ENCODE results near the gene C10orf71.

The C10orf71 gene

DNA sequence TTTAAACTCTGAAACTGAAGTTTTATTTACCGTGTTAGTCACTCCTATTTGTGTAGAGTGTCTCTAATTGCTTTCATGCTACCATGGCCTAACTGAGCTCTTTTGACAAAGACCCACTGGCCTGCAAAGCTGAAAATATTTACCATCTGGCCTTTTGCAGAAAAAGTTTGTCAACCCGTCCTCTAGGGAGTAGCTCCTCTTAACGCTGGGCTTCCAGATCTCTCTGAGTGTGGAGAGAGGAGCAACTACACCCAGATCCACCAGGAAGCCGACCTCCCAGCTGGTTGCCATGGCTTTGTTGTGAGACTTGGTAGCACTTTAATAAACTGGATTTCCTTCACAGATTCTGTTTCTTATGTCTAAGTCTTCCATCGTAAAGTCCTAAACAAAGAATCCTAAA is 4.2 kb upstream of the C10orf71 start:
- no peak for DNase-seq

DNA sequence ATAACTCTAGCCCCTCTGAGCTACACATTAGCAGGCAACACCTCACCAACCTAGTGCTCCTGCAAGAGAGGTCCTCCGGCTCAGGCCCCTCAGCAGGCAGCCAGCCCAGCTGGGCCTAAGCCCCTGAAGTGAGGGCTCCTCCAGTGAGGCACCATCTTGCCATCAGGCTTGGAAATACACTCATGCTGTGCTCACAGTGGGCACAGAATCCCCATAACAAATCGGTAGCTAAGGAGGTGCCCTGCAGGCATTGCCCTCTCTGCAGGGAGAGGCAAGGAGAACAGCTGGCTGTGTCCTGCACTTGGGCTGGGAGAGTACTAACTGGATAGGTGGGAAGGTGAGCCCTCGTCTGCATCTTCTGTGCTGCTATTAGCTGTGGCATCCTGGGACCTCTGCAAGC is 3.7 kb upstream of the C10orf71 start:
- DNase-seq, result no peak

DNA sequence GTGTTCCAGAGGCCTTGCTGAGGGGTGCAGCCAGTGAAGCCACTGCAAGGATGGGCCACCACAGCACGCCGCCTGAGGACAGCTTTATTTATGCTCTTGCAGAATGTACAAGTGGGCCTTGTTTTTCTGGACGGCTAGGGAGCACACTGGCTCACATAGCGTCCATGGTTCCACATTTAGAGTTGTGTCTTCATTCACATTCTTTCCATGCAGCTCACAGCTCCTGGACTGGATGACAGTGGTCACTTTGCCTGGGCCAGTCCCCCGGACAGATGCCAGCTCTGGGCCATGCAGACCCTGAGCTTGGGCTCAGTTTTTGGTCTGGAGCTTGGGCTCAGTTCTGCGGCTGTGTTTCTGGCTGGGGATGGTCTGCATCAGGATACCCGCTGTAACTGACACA is 2.6 kb upstream of the C10orf71 start:
- DNase-seq, result no peak

- no peak for DNase-seq
Measured at GRCh38 chr10:49296836-49297235, 2.1 kb upstream of the C10orf71 start.

- no peak for DNase-seq
Measured at GRCh38 chr10:49297818-49298670, 926 bp upstream of the C10orf71 start.

DNA sequence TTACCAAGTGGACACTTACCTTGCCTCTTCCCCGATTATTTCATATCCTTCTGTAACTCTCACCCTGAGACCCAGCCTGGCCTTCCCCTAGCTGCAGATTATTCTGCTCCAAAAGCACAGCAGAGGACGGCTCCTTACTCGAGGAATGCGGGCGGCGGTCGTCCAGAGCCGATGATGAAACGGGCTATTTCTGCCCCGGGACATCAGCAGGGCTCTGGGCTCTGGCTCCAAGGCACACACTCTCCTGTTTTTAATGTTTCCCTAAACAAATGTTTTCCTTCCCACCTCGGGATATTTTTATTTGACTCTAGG is 343 bp upstream of the C10orf71 start:
- no peak for DNase-seq

GRCh38 chr10:49299816-49300139 is 808 bp downstream of the C10orf71 start:
- no peak for DNase-seq

DNA sequence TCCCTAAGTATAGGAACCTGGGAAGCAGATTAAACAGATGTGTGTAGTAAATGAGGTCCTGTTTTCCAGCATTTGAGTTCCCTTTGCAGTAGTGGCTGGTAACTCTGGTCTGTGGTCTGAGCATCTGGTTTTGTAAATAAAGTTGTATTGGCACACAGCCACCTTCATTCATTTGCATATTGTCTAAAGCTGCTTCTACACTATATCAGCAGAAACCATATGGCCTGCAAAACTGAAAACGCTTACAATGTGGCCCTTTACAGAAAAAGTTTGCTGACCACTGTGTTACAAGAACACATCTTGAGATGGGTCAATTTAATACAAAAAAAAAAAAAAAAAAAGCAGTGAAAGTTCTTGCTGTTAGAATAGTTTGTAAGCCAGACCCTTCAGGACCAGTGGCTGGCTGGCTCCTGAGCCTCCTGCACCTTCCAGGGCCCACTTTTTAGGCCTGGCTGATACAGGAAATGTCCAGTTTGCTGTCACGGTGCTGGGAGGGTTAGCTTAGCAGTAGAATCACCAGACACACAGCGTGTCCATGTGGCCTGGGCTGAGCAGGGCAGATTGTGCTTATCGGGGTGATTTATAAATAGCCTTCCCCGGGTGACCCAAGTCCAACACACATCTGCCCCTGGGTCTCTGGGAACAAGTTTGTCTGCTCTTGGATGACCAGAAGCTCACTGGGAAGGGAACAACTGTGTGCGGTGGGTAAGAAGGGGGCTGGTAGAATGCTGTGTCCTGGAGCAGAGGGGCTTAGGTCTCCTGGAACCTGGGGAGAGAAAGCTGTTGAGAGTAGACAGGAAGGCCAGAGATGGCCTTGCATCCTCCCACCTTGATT is 1.4 kb downstream of the C10orf71 start:
- no peak for DNase-seq

GRCh38 chr10:49301302-49301701 is 2.3 kb downstream of the C10orf71 start:
- DNase-seq, result no peak

DNA sequence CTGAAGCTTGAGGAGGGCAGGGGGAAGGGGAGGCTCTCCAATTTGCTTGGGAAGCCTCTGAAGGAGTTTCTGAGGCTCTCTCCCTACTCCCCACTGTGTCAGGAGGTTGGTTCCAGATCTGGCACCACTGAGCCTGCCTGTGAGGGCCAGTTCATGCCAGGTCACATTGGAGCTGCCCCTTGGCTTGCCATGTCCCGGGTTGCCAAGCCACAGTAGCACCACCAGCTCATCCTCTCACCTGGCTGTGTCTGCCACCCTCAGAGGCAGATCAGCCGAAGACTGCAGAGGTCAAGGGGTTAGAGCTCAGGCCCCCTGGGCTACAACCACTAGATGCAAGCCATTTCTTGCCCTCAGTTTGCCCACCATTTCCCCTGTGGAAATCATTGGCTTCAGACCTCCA is 3.1 kb downstream of the C10orf71 start:
- DNase-seq, result no peak

- no peak for DNase-seq
Measured at GRCh38 chr10:49303711-49304110, 4.7 kb downstream of the C10orf71 start.

DNA sequence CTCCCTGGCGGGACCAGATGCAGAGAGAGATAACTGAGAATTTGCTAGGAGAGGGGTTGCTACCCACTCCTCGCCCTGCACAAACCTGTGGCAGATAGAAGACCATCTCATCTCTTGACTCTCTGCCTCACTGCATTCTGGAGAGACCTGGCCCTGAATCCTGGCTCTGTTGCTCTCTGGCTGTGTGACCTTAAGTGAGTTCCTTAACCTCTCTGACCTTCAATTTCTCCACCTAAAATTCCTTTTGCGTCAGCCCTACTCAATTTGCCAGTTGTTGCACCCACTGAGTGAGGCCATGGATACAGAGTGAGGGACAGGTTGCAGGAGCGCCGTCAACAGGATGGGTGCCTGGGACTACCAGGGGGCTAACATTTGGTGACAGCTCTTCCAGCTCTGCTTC is 5.2 kb downstream of the C10orf71 start:
- no peak for DNase-seq

DNA sequence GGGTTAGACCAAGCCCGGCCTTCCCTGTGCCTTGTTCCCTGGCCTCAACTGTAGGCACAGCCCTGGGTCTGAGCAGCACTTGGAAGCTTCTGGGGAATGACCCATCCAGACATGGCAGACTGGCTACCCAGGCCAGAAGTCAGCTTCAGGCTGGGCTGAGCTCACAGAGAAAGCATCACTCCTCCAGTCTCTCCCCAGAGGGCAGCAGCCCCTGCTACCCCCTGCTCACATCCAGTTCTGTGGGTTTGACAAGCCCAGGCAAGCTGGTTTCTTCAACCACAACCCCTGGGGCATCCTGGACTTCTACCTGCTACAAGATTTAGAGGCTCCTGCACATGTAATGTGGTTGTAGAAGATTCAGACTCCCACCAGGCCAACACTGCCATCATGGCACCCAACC is 9.0 kb downstream of the C10orf71 start:
- no peak for DNase-seq

- no peak for DNase-seq
Measured at GRCh38 chr10:49308881-49309280, 9.9 kb downstream of the C10orf71 start.

DNA sequence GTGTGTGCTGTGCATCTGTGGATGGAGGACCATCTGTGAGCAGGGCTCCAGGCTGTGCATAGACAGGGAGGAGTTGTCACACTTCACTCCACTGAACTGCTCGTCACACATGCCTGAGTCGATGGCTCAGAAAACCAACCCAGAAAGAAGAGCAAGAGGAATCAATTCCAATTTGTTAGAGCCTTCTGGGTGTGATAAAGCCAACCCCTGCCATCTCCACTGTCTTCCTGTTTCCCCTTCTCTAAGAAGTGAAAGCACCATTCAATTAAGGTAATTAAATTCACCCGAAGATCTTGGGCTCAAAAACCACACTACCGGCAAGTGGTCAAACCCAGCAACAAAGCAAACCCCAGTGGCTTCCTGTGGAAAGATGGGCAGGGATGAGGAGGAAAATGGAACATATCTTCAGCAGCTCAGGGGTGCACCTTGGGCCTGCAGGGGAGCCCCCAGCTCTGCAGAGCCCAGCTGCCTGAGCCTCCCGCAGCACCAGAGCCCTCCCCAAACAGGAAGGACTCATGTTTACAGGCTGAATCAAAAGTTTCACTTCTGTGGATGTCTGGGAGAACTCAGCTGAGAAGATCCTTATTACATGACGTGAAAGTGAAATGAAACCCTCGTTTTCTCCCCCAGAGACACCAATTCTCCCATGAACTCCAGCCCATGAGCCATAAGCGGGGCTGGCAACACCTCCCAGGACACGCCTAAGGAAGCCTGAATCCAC is 10.9 kb downstream of the C10orf71 start:
- DNase-seq, result no peak

GRCh38 chr10:49310460-49310859 is 11.5 kb downstream of the C10orf71 start:
- no peak for DNase-seq

GRCh38 chr10:49310901-49311554 is 12.1 kb downstream of the C10orf71 start:
- DNase-seq, result no peak

DNA sequence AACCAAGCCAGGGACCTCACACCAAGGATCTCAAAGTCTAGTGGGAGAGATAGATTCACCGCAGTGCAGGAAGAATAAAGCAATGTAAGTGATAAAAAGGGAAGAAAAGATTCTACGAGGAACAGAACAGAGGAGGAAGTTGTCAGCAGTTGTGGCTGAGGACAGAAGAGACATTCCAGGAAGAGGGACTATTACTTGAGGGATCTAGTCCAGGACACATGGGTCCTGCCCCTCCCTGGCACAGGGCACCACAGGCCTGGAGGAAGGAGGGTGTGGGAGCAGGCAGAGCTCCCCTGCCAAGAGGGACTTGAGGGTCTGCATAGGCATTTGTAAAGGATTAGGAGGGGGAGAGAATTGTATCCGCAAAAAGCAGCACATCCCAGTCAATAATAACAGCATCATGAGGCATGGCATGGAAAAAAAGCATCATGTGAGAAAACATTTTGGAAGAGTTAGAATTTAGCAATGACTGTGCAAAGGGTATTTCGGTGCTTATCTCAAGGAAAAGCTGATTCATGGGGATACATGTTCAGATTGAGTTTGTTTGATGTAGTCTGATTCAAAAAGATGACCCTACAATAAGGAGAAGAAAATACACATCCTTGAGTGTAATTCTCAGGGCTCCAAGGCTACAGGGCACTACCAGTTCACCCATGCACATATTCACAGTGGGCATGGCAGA is 12.7 kb downstream of the C10orf71 start:
- DNase-seq, result no peak

GRCh38 chr10:49312246-49312869 is 13.4 kb downstream of the C10orf71 start:
- DNase-seq, result no peak

DNA sequence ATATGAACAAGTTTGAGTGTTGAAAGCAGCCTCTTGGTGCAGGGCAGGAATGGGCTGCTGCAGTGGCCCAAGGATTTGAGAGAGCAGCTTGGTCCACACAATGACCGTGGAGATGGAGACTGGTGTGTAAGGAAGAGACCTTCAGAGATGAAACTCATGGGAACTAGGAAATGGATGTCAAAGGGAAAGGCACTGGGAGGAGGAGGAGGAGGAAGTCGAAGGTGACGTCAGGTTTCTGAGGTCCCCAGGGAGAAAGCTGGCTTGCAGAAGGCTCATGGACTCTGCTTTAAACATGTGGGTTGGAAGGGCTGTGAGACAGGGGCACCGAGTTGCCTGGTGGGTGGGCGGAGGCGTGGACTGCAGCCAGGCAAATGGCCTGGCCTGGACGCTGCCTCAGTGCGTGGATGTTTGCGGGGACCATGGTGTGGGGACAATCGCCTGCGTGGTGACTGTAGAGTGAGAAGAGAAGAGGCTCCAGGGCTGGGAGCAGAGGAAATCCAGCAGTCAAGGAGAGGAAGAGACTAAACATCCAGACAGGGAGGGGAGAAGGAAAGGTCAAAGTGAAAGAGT is 14.6 kb downstream of the C10orf71 start:
- DNase-seq, result no peak

DNA sequence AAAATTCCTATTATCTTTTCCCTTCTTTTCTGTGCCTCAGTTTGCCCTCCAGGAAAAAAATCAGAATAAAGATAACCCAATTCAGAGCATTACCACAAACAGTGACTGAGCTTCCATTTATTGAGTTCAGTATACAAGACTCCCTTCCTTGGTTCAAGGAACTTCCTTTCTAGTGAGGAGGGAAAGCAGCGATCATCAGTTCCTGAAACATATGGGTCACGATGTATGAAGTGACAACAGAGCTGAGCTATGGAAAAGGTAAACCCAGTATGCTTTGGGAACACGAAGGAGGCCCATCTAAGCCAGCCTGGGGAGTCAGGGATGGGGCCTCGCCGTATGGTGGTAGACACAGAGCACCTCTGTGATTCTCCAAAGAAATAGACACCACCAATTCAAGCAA is 15.8 kb downstream of the C10orf71 start:
- DNase-seq, result no peak

GRCh38 chr10:49318028-49318427 is 19.1 kb downstream of the C10orf71 start:
- no peak for DNase-seq

Measured in activated CD4-positive, CD25-positive, alpha-beta regulatory T cell treated with anti-CD3 and anti-CD28 coated beads, Interleukin-2, amount 50 U/mL, for 72 hours (primary cell).